ENCODE data around the gene CLEC10A. TPM values are rescaled to one million over a fixed set of nuclear protein-coding genes. Genes with fewer than 3 reads are reported as not detected.
"Not testable (repeated sequence)": the region's sequence is repeated elsewhere in the genome, so short reads cannot be mapped to it uniquely, and the experiment has no call there.

CLEC10A gene
- total RNA-seq, 1 donor from 2014 or later, result not detected

- H3K4me1 Mint-ChIP-seq (ENCODE audit: low read depth); H3K27me3 Mint-ChIP-seq (ENCODE audit: low read depth); H3K27ac Mint-ChIP-seq; H3K4me3 Mint-ChIP-seq (ENCODE audit: low read depth); intact Hi-C loops (cut with micrococcal nuclease); H3K36me3 Mint-ChIP-seq (ENCODE audit: low read depth); H3K9me3 Mint-ChIP-seq; DNase-seq (ENCODE audit: low spot score): not testable (repeated sequence)
Observed at GRCh38 chr17:7100641-7101379, 20.8 kb upstream of the CLEC10A start.

- DNase-seq (ENCODE audit: low spot score), result no peak
- H3K4me1 Mint-ChIP-seq (ENCODE audit: low read depth), result no peaks in the 10 kb centered on the region
- intact Hi-C loops (cut with micrococcal nuclease), result no loop called here
- no peak overlapping the region for H3K27ac Mint-ChIP-seq
- H3K27me3 Mint-ChIP-seq (ENCODE audit: low read depth), result peaks cover 11% of the 10 kb centered on the region
- H3K4me3 Mint-ChIP-seq (ENCODE audit: low read depth), result no peak overlapping the region
- no peaks in the 10 kb centered on the region for H3K9me3 Mint-ChIP-seq
- H3K36me3 Mint-ChIP-seq (ENCODE audit: low read depth), result no peaks in the 10 kb centered on the region
Observed at GRCh38 chr17:7098802-7099459, 18.9 kb upstream of the CLEC10A start.

- no peak overlapping the region for H3K27ac Mint-ChIP-seq
- intact Hi-C loops (cut with micrococcal nuclease), result no loop called here
- peaks cover 16% of the 10 kb centered on the region for H3K27me3 Mint-ChIP-seq (ENCODE audit: low read depth)
- no peak overlapping the region for H3K4me3 Mint-ChIP-seq (ENCODE audit: low read depth)
- DNase-seq (ENCODE audit: low spot score), result no peak
- H3K4me1 Mint-ChIP-seq (ENCODE audit: low read depth), result no peaks in the 10 kb centered on the region
- H3K9me3 Mint-ChIP-seq, result no peaks in the 10 kb centered on the region
- no peaks in the 10 kb centered on the region for H3K36me3 Mint-ChIP-seq (ENCODE audit: low read depth)
Observed at GRCh38 chr17:7097940-7098339, 17.9 kb upstream of the CLEC10A start.

- Mint-ChIP-seq H3K4me1 (ENCODE audit: low read depth) (no peaks in the 10 kb centered on the region), H3K27me3 (ENCODE audit: low read depth) (peaks cover 19% of the 10 kb centered on the region), H3K27ac (no peak overlapping the region), H3K9me3 (no peaks in the 10 kb centered on the region), H3K4me3 (ENCODE audit: low read depth) (no peak overlapping the region), H3K36me3 (ENCODE audit: low read depth) (no peaks in the 10 kb centered on the region)
- no peak for DNase-seq (ENCODE audit: low spot score)
- intact Hi-C loops (cut with micrococcal nuclease), result no loop called here
Observed at GRCh38 chr17:7095625-7096024, 15.6 kb upstream of the CLEC10A start.

- peaks cover 19% of the 10 kb centered on the region for H3K27me3 Mint-ChIP-seq (ENCODE audit: low read depth)
- no peak for DNase-seq (ENCODE audit: low spot score)
- H3K9me3 Mint-ChIP-seq, result no peaks in the 10 kb centered on the region
- no peaks in the 10 kb centered on the region for H3K36me3 Mint-ChIP-seq (ENCODE audit: low read depth)
- no peak overlapping the region for H3K27ac Mint-ChIP-seq
- H3K4me3 Mint-ChIP-seq (ENCODE audit: low read depth), result no peak overlapping the region
- intact Hi-C loops (cut with micrococcal nuclease), result no loop called here
- H3K4me1 Mint-ChIP-seq (ENCODE audit: low read depth), result no peaks in the 10 kb centered on the region
Observed at GRCh38 chr17:7094652-7095019, 14.6 kb upstream of the CLEC10A start.

- DNase-seq (ENCODE audit: low spot score); H3K9me3 Mint-ChIP-seq; H3K4me1 Mint-ChIP-seq (ENCODE audit: low read depth); H3K4me3 Mint-ChIP-seq (ENCODE audit: low read depth); H3K36me3 Mint-ChIP-seq (ENCODE audit: low read depth); intact Hi-C loops (cut with micrococcal nuclease); H3K27ac Mint-ChIP-seq: not testable (repeated sequence)
- H3K27me3 Mint-ChIP-seq (ENCODE audit: low read depth), result peaks cover 19% of the 10 kb centered on the region
Observed at GRCh38 chr17:7091311-7092005, 11.4 kb upstream of the CLEC10A start.

GRCh38 chr17:7089570-7089969 is 9.5 kb upstream of the CLEC10A start:
- DNase-seq (ENCODE audit: low spot score); H3K36me3 Mint-ChIP-seq (ENCODE audit: low read depth); H3K4me1 Mint-ChIP-seq (ENCODE audit: low read depth); H3K27ac Mint-ChIP-seq; H3K4me3 Mint-ChIP-seq (ENCODE audit: low read depth); intact Hi-C loops (cut with micrococcal nuclease); H3K9me3 Mint-ChIP-seq: not testable (repeated sequence)
- peaks cover 13% of the 10 kb centered on the region for H3K27me3 Mint-ChIP-seq (ENCODE audit: low read depth)

- H3K36me3 Mint-ChIP-seq (ENCODE audit: low read depth); H3K9me3 Mint-ChIP-seq; intact Hi-C loops (cut with micrococcal nuclease); H3K4me1 Mint-ChIP-seq (ENCODE audit: low read depth); H3K27ac Mint-ChIP-seq; H3K4me3 Mint-ChIP-seq (ENCODE audit: low read depth); DNase-seq (ENCODE audit: low spot score): not testable (repeated sequence)
- H3K27me3 Mint-ChIP-seq (ENCODE audit: low read depth), result peaks cover 15% of the 10 kb centered on the region
Observed at GRCh38 chr17:7088442-7088841, 8.4 kb upstream of the CLEC10A start.

GRCh38 chr17:7084088-7084487 is 4.0 kb upstream of the CLEC10A start:
- no peak overlapping the region for H3K27ac Mint-ChIP-seq
- peaks cover 14% of the 10 kb centered on the region for H3K27me3 Mint-ChIP-seq (ENCODE audit: low read depth)
- H3K9me3 Mint-ChIP-seq, result no peaks in the 10 kb centered on the region
- H3K36me3 Mint-ChIP-seq (ENCODE audit: low read depth), result no peaks in the 10 kb centered on the region
- intact Hi-C loops (cut with micrococcal nuclease), result no loop called here
- peaks cover 15% of the 10 kb centered on the region for H3K4me1 Mint-ChIP-seq (ENCODE audit: low read depth)
- DNase-seq (ENCODE audit: low spot score), result no peak
- no peak overlapping the region for H3K4me3 Mint-ChIP-seq (ENCODE audit: low read depth)

- H3K36me3 Mint-ChIP-seq (ENCODE audit: low read depth), result no peaks in the 10 kb centered on the region
- H3K4me1 Mint-ChIP-seq (ENCODE audit: low read depth), result peaks cover 15% of the 10 kb centered on the region
- no peaks in the 10 kb centered on the region for H3K9me3 Mint-ChIP-seq
- no peak for DNase-seq (ENCODE audit: low spot score)
- H3K4me3 Mint-ChIP-seq (ENCODE audit: low read depth), result no peak overlapping the region
- intact Hi-C loops (cut with micrococcal nuclease), result no loop called here
- H3K27me3 Mint-ChIP-seq (ENCODE audit: low read depth), result peaks cover 14% of the 10 kb centered on the region
- H3K27ac Mint-ChIP-seq, result no peak overlapping the region
Observed at GRCh38 chr17:7083592-7083991, 3.5 kb upstream of the CLEC10A start.

GRCh38 chr17:7081341-7082062 is 1.5 kb upstream of the CLEC10A start:
- Mint-ChIP-seq H3K9me3 (no peaks in the 10 kb centered on the region), H3K4me1 (ENCODE audit: low read depth) (peaks cover 15% of the 10 kb centered on the region), H3K27ac (no peak overlapping the region), H3K4me3 (ENCODE audit: low read depth) (no peak overlapping the region), H3K27me3 (ENCODE audit: low read depth) (peaks cover 14% of the 10 kb centered on the region), H3K36me3 (ENCODE audit: low read depth) (no peaks in the 10 kb centered on the region)
- DNase-seq (ENCODE audit: low spot score), result peak; percentile 23
- intact Hi-C loops (cut with micrococcal nuclease), result no loop called here

GRCh38 chr17:7080456-7081041 is 498 bp upstream of the CLEC10A start:
- Mint-ChIP-seq H3K4me3 (ENCODE audit: low read depth) (no peak overlapping the region), H3K9me3 (no peaks in the 10 kb centered on the region), H3K4me1 (ENCODE audit: low read depth) (peaks cover 15% of the 10 kb centered on the region), H3K27ac (no peak overlapping the region), H3K27me3 (ENCODE audit: low read depth) (peaks cover 14% of the 10 kb centered on the region), H3K36me3 (ENCODE audit: low read depth) (no peaks in the 10 kb centered on the region)
- intact Hi-C loops (cut with micrococcal nuclease), result no loop called here
- DNase-seq (ENCODE audit: low spot score), result no peak

Measured in activated T-helper 2 cell treated with anti-CD3 and anti-CD28 coated beads, Interferon-gamma antibody, Interleukin-2, Interleukin-4, amounts not matched to agents 10 μg/mL and 5 μg/mL and 100 μg/mL, durations not matched to agents 14 hours and 24 hours and 36 hours (primary cell).